Ascending aorta (tissue), 2 donors: ENCODE results near the gene MATN4. TPM values are rescaled to one million over a fixed set of nuclear protein-coding genes. Genes with fewer than 3 reads are reported as not detected.

Source experiments
- DNase-seq, 2 donors: peaks; one replicate each; pipeline ENCODE4 v3.0.0-alpha.2; 2019; ENCODE audit warnings: low spot score in 2 of 2
- H3K27ac ChIP-seq, 2 donors: fragments of 200-600 bp; sonication (generic); one replicate each; pipeline ENCODE4 v1.5.1; 2016 to 2017; ENCODE audit warnings: mild to moderate bottlenecking in 1 of 2
- H3K27me3 ChIP-seq: fragments of 200-600 bp; sonication (generic); one replicate; pipeline ENCODE4 v1.5.1; 2017
- H3K36me3 ChIP-seq, 2 donors: fragments of 200-600 bp; sonication (generic); one replicate each; pipeline ENCODE4 v1.5.1; 2016
- H3K4me1 ChIP-seq, 2 donors: fragments of 200-600 bp; sonication (generic); one replicate each; pipeline ENCODE4 v1.5.1; 2016 to 2017; ENCODE audit warnings: mild to moderate bottlenecking in 1 of 2
- H3K4me3 ChIP-seq, 2 donors: fragments of 200-600 bp; sonication (generic); one replicate each; pipeline ENCODE4 v1.5.1; 2016 to 2017; ENCODE audit warnings: mild to moderate bottlenecking in 1 of 2
- H3K9me3 ChIP-seq, 2 donors: fragments of 200-600 bp; sonication (generic); one replicate each; pipeline ENCODE4 v1.5.1; 2016
- CTCF ChIP-seq, 3 experiments: fragments of 200-600 bp in 2 of 3; fragments of 450-650 bp in 1 of 3; sonication (generic) in 2 of 3; IDR thresholded peaks; one replicate each; pipeline ENCODE4 v1.5.1; 2016 to 2019; ENCODE audit warnings: antibody characterized with exemption in 3 of 3, mild to moderate bottlenecking in 1 of 3, moderate library complexity in 1 of 3
- intact Hi-C: fragments of 100-400 bp; cut with DNase I; formaldehyde crosslinking; loops from one replicate; pipeline ENCODE4 v1.15.1; 2023
- total RNA-seq: library from RNA; depleted of rRNA; stranded (reverse); fragments of >200 nt; gene quantifications from one replicate; pipeline ENCODE4 v1.1.0, GENCODE V29; 2016

The MATN4 gene
- total RNA-seq, 1 donor from 2014 or later = 0.21 TPM

GRCh38 chr20:45294659-45295058 lies 13.4 kb downstream of the MATN4 start:
- Histone ChIP-seq H3K27me3 (no peaks in the 10 kb centered on the region), H3K36me3 (no peaks in the 10 kb centered on the region), H3K4me1 (peaks cover 0 to 4% of the 10 kb centered on the region in 2 donors), H3K4me3 (no peak overlapping the region), H3K27ac (no peak overlapping the region), H3K9me3 (no peaks in the 10 kb centered on the region)
- DNase-seq = no peak
- no peak for TF ChIP-seq CTCF (IDR thresholded peaks at IDR 0.05)
- intact Hi-C loops = no loop called here

- Histone ChIP-seq H3K4me1 (peaks cover 0 to 4% of the 10 kb centered on the region in 2 donors), H3K9me3 (no peaks in the 10 kb centered on the region), H3K27me3 (no peaks in the 10 kb centered on the region), H3K4me3 (peak overlapping the region; percentile 47 to 70), H3K36me3 (no peaks in the 10 kb centered on the region), H3K27ac (no peak overlapping the region)
- intact Hi-C loops = no loop called here
- no peak for DNase-seq
- no peak for TF ChIP-seq CTCF (IDR thresholded peaks at IDR 0.05)
These were observed 14.1 kb downstream of the MATN4 start for GRCh38 chr20:45294003-45294368.

- DNase-seq = peak; percentile 20 to 86
- intact Hi-C loops = no loop called here
- TF ChIP-seq CTCF (IDR thresholded peaks at IDR 0.05) = peak; percentile 76 to 97 (median 93)
- Histone ChIP-seq H3K4me3 (peak overlapping the region; percentile 47 to 70), H3K36me3 (no peaks in the 10 kb centered on the region), H3K9me3 (no peaks in the 10 kb centered on the region), H3K27ac (peak overlapping the region in 1 of 2 donors; percentile 38), H3K27me3 (no peaks in the 10 kb centered on the region), H3K4me1 (peaks cover 0 to 4% of the 10 kb centered on the region in 2 donors)
These were observed 14.8 kb downstream of the MATN4 start for GRCh38 chr20:45293041-45294002.

- H3K4me1 ChIP-seq = peaks cover 0 to 4% of the 10 kb centered on the region in 2 donors
- H3K9me3 ChIP-seq = no peaks in the 10 kb centered on the region
- DNase-seq = no peak
- no peak for TF ChIP-seq CTCF (IDR thresholded peaks at IDR 0.05)
- H3K4me3 ChIP-seq = no peak overlapping the region
- no peaks in the 10 kb centered on the region for H3K36me3 ChIP-seq
- no peak overlapping the region for H3K27ac ChIP-seq
- intact Hi-C loops = no loop called here
- no peaks in the 10 kb centered on the region for H3K27me3 ChIP-seq
These were observed 15.8 kb downstream of the MATN4 start for GRCh38 chr20:45292343-45292742.

- Histone ChIP-seq H3K4me3 (no peak overlapping the region), H3K36me3 (no peaks in the 10 kb centered on the region), H3K9me3 (no peaks in the 10 kb centered on the region), H3K27ac (no peak overlapping the region), H3K27me3 (no peaks in the 10 kb centered on the region), H3K4me1 (peaks cover 0 to 4% of the 10 kb centered on the region in 2 donors)
- no peak for DNase-seq
- no peak for TF ChIP-seq CTCF (IDR thresholded peaks at IDR 0.05)
- intact Hi-C loops = loop anchor here (2.0 kb wide), 1 partner anchor 247 kb away; no protein-coding TSS in a partner anchor
These were observed 16.6 kb downstream of the MATN4 start for GRCh38 chr20:45291526-45291925.
